ENCODE data around the gene PTPN5.
A peak's percentile ranks its signal among the peaks of the same experiment; 100 is the strongest.

PTPN5 gene

DNA sequence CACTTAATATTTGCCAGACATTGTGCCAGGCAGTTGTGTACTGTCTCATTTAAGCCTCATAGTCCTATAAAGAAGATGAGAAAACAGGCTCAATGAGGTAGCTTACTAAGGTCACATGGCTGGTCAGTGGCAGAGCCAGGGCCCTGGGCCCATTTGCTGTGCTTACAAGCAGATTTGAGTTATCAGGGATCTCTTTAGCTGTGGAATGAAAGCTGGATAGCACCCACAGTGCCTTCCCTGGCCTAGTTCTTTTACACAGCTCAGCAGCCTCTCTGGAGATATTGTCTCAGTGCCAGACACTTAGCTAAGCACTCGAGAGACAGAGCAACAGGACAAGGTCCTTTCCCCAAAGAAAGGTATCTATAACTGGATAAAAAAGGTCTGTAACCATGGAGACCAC is 86.9 kb downstream of the PTPN5 start:
- TF ChIP-seq, protein P1, sequence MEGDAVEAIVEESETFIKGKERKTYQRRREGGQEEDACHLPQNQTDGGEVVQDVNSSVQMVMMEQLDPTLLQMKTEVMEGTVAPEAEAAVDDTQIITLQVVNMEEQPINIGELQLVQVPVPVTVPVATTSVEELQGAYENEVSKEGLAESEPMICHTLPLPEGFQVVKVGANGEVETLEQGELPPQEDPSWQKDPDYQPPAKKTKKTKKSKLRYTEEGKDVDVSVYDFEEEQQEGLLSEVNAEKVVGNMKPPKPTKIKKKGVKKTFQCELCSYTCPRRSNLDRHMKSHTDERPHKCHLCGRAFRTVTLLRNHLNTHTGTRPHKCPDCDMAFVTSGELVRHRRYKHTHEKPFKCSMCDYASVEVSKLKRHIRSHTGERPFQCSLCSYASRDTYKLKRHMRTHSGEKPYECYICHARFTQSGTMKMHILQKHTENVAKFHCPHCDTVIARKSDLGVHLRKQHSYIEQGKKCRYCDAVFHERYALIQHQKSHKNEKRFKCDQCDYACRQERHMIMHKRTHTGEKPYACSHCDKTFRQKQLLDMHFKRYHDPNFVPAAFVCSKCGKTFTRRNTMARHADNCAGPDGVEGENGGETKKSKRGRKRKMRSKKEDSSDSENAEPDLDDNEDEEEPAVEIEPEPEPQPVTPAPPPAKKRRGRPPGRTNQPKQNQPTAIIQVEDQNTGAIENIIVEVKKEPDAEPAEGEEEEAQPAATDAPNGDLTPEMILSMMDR (IDR thresholded peaks at IDR 0.05; ENCODE audit: low read depth, low read length): no peak
- H3K27me3 ChIP-seq (ENCODE audit: insufficient read depth, low read depth, severe bottlenecking): no peaks in the 10 kb centered on the region
- DNase-seq: no peak

DNA sequence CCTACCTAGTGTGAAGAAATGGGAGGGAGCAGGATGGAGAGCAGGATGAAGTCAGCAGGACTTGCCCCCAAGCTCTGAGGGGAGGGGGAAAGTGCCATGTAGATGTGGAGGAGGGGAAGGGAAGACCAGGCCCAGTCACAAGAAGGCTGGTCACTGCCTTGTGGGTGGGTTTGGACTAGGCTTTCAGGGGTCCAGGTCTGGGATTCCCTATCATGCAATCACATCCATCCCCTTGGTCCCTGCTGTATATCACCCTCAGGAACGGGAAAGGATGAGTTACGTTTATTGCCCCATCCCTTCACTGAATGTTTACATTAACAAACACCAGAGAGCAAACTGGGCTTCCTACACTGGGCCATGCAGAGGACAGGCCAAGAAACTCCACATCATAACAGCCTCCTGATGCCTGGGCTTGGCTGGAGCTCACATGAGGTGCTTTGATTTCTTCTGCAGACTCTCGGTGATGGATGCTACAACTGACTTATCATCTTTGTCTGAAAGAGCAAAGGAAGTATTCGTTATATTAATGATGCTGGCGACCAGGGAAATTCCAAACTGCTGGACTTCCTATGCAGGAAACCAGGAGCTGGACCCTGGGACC is 87.5 kb downstream of the PTPN5 start:
- Histone ChIP-seq H3K9me3 (ENCODE audit: severe bottlenecking) (no peaks in the 10 kb centered on the region), H3K27me3 (ENCODE audit: insufficient read depth, low read depth, severe bottlenecking) (no peaks in the 10 kb centered on the region), H3K4me3 (ENCODE audit: low read depth, low read length) (no peak overlapping the region), H3K27ac (peak overlapping the region; percentile 70), H3K36me3 (peaks cover 8% of the 10 kb centered on the region)
- DNase-seq: no peak
- TF ChIP-seq, protein P1 (IDR thresholded peaks at IDR 0.05; ENCODE audit: low read depth, low read length): no peak

More for the DNA sequence above, 86.9 kb downstream of the PTPN5 start:
- H3K4me3 ChIP-seq (ENCODE audit: low read depth, low read length): no peak overlapping the region
- H3K9me3 ChIP-seq (ENCODE audit: severe bottlenecking): no peaks in the 10 kb centered on the region
- H3K36me3 ChIP-seq: peaks cover 8% of the 10 kb centered on the region
- H3K27ac ChIP-seq: peak overlapping the region; percentile 70

DNA sequence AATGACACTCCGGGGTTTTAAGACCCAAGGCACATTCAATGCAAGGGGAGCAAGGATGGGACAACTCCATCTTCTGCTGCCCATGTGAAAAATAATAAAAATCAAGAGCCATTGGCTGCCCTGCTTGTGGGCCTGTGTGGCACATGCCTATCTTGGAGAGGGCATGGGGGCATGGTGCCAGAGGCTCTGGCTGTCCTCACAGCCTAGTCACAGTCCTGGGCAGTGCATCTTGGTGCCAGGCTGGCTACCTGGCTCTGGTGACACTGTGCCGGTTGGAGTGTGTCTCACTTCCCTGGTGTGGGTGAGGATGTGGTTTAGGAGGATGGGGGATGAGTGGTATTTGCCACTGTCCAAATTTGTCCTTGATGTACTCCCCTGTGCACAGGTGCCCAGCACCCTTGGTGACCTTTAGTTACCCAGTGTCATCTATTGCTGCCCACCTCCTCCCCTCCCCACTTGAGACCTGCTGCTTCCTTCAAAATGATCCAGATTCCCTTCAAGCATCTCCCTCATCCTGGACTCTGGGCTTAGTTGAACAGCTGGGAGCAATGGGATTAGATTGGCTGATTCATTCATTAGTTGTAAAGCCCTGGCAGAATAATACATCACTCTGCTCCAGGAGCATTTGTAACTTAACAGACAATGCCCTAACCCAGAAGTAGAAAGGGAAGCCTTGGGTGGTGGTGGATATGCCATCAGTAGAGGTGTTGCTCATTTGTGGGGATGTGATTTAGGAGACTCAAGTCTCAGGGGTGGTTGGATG is 88.4 kb downstream of the PTPN5 start:
- peak overlapping the region; percentile 70 for H3K27ac ChIP-seq
- peak; percentile 62 for DNase-seq
- TF ChIP-seq, protein P1 (IDR thresholded peaks at IDR 0.05; ENCODE audit: low read depth, low read length): no peak

DNA sequence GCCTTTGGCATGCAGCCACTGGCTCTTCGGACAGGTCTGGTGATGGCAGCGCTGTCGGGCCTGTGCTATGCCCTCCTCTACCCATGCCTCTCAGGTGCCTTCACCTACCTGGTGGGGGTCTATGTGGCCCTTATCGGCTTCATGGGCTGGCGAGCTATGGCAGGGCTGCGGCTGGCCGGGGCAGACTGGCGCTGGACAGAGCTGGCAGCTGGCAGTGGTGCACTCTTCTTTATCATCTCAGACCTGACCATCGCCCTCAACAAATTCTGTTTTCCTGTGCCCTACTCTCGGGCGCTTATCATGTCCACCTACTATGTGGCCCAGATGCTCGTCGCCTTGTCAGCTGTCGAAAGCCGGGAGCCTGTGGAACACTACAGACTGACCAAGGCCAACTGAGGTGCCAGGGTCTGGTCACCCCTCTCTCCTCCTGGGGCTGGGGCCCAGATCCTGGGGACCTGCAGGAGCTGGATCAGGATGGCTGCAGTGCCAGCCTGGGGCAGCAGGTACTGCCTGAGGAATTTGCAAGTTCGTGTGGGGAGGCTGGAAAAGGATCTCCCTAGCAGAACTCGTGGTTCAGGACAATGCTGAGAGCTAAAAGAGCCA is 89.9 kb downstream of the PTPN5 start:
- H3K27ac ChIP-seq: no peak overlapping the region
- H3K36me3 ChIP-seq: peaks cover 8% of the 10 kb centered on the region
- H3K27me3 ChIP-seq (ENCODE audit: insufficient read depth, low read depth, severe bottlenecking): no peaks in the 10 kb centered on the region
- no peak for DNase-seq
- TF ChIP-seq, protein P1 (IDR thresholded peaks at IDR 0.05; ENCODE audit: low read depth, low read length): no peak
- no peak overlapping the region for H3K4me3 ChIP-seq (ENCODE audit: low read depth, low read length)
- no peaks in the 10 kb centered on the region for H3K9me3 ChIP-seq (ENCODE audit: severe bottlenecking)

More for the DNA sequence above, 88.4 kb downstream of the PTPN5 start:
- Histone ChIP-seq H3K4me3 (ENCODE audit: low read depth, low read length) (no peak overlapping the region), H3K36me3 (peaks cover 8% of the 10 kb centered on the region), H3K9me3 (ENCODE audit: severe bottlenecking) (no peaks in the 10 kb centered on the region), H3K27me3 (ENCODE audit: insufficient read depth, low read depth, severe bottlenecking) (no peaks in the 10 kb centered on the region)

DNA sequence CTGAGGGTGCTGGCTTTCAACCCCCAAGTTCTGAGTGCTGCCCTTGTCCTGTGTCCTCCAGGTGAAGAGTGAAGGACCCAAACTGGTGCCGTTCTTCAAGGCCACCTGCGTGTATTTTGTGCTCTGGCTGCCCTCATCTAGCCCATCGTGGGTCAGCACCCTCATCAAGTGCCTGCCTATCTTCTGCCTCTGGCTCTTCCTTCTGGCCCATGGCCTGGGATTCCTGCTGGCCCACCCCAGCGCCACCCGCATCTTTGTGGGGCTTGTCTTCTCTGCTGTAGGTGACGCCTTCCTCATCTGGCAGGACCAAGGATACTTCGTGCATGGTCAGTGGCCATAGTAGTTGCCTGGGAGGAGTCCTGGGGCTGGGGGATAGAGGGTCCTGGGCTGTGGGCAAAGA is 90.7 kb downstream of the PTPN5 start:
- no peak for DNase-seq
- H3K9me3 ChIP-seq (ENCODE audit: severe bottlenecking): no peaks in the 10 kb centered on the region
- H3K27me3 ChIP-seq (ENCODE audit: insufficient read depth, low read depth, severe bottlenecking): no peaks in the 10 kb centered on the region
- peaks cover 8% of the 10 kb centered on the region for H3K36me3 ChIP-seq
- no peak overlapping the region for H3K4me3 ChIP-seq (ENCODE audit: low read depth, low read length)
- H3K27ac ChIP-seq: peak overlapping the region; percentile 90; the same call in 1 of the 2 replicates
- TF ChIP-seq, protein P1 (IDR thresholded peaks at IDR 0.05; ENCODE audit: low read depth, low read length): no peak
